ENCODE data around the gene HNRNPA1L2. TPM values are rescaled to one million over a fixed set of nuclear protein-coding genes. Genes with fewer than 3 reads are reported as not detected.
"Not testable (repeated sequence)": the region's sequence is repeated elsewhere in the genome, so short reads cannot be mapped to it uniquely, and the experiment has no call there.

Gene HNRNPA1L2
- total and polyA plus RNA-seq, 10 of the 15 experiments (the other 5 are each of a cell fraction or from before 2014, with no cell fraction given): 3.3 to 12.0 (median 7.8) TPM

DNA sequence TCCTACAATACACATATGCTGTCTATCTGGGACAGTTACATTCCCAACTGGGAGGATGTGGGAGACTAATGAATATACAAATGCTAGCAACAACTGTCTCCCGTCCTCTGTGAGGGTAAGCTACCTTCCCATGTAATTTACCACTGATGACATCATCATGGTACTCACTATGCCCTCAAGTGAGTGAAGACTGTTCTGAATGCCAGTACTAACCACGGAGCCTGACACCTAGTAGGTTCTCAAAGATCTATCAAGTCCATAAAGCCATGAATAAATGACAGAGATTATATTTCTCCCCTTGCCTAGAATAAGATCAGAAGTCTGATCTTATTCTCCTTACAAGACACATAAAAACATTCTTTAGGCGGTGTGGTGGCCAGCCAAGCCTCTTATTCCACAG, 49.1 kb upstream of the HNRNPA1L2 start:
- ATAC-seq; H3K4me1 ChIP-seq (ENCODE audit: control insufficient read depth, insufficient read depth, low read length); H4K20me1 ChIP-seq (ENCODE audit: control insufficient read depth, insufficient read depth); H3K27me3 ChIP-seq (replicated peaks in 1 of 2; ENCODE audit: control insufficient read depth in 2 of 2, insufficient read depth in 2 of 2, low read length in 1 of 2); RAD21 ChIA-PET (ENCODE audit: unreplicated experiment); H3K27ac ChIP-seq (ENCODE audit: control insufficient read depth, insufficient read depth); H3K4me2 ChIP-seq (ENCODE audit: control insufficient read depth, insufficient read depth); intact Hi-C loops (cut with micrococcal nuclease; ENCODE audit: unreplicated experiment); H3K79me2 ChIP-seq (ENCODE audit: control insufficient read depth, insufficient read depth, low read length); BruUV-seq (replicated peaks); H3K36me3 ChIP-seq (ENCODE audit: control insufficient read depth in 2 of 2, insufficient read depth in 2 of 2, low read length in 1 of 2); SMC1A ChIA-PET (ENCODE audit: uncharacterized antibody, unreplicated experiment); H3K9me3 ChIP-seq (replicated peaks; ENCODE audit: control insufficient read depth, insufficient read depth, low read length); CTCF ChIA-PET; DNase-seq (ENCODE audit: low read depth, low spot score); H3K4me3 ChIP-seq; H2AFZ ChIP-seq (ENCODE audit: control insufficient read depth, low read depth, low read length); H3K9ac ChIP-seq (ENCODE audit: control insufficient read depth, insufficient read depth, low read length); POLR2A ChIA-PET: not testable (repeated sequence)
- WGBS (ENCODE audit: insufficient coverage, insufficient replicate concordance, low lambda C conversion rate, missing lambda C conversion rate): 43% methylated on average over 3 of the region's 3 CpGs
- in situ Hi-C loops (cut with MboI): loop anchor here (10.0 kb wide), 1 partner anchor 212 kb away; no protein-coding TSS in a partner anchor
- peak; percentile 47 for FAIRE-seq

DNA sequence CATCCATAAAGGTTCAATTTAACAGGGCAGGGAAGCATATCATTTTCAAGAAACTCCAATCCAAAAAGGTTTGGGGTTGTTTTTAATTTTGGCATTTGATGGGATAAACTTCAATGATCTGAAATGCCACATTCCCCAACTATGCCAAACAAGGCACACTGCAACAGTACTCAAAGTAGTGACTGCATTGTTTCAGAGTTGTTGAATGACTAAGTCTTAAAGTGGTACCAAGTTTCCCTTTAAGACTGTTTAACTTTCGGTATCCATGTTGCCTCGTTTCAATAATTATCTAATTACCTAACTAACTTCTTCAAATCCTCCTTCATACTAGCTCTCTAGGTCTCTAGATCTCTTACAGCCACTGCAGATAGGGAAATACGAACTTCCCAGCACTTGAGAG, 48.4 kb upstream of the HNRNPA1L2 start:
- FAIRE-seq; intact Hi-C loops (cut with micrococcal nuclease; ENCODE audit: unreplicated experiment): not testable (repeated sequence)
- TF ChIP-seq JUNB (IDR thresholded peaks at IDR 0.05): 0 out of 2 replicates have a peak, but pooled peaks have one; percentile 13

GRCh38 chr13:52594295-52594694, 47.9 kb upstream of the HNRNPA1L2 start:
- H3K9ac ChIP-seq (ENCODE audit: control insufficient read depth, insufficient read depth, low read length); CTCF ChIA-PET; RAD21 ChIA-PET (ENCODE audit: unreplicated experiment); H3K4me2 ChIP-seq (ENCODE audit: control insufficient read depth, insufficient read depth); POLR2A ChIA-PET; H3K4me3 ChIP-seq; intact Hi-C loops (cut with micrococcal nuclease; ENCODE audit: unreplicated experiment); H4K20me1 ChIP-seq (ENCODE audit: control insufficient read depth, insufficient read depth); DNase-seq (ENCODE audit: low read depth, low spot score); H2AFZ ChIP-seq (ENCODE audit: control insufficient read depth, low read depth, low read length); H3K27ac ChIP-seq (ENCODE audit: control insufficient read depth, insufficient read depth); H3K27me3 ChIP-seq (replicated peaks in 1 of 2; ENCODE audit: control insufficient read depth in 2 of 2, insufficient read depth in 2 of 2, low read length in 1 of 2); SMC1A ChIA-PET (ENCODE audit: uncharacterized antibody, unreplicated experiment); H3K9me3 ChIP-seq (replicated peaks; ENCODE audit: control insufficient read depth, insufficient read depth, low read length); ATAC-seq; H3K4me1 ChIP-seq (ENCODE audit: control insufficient read depth, insufficient read depth, low read length); FAIRE-seq; H3K36me3 ChIP-seq (ENCODE audit: control insufficient read depth in 2 of 2, insufficient read depth in 2 of 2, low read length in 1 of 2); BruUV-seq (replicated peaks); H3K79me2 ChIP-seq (ENCODE audit: control insufficient read depth, insufficient read depth, low read length): not testable (repeated sequence)
- WGBS (ENCODE audit: insufficient coverage, insufficient replicate concordance, low lambda C conversion rate, missing lambda C conversion rate): 35% methylated on average over 7 of the region's 7 CpGs
- in situ Hi-C loops (cut with MboI): loop anchor here (10.0 kb wide), 1 partner anchor 211 kb away; no protein-coding TSS in a partner anchor

More for the DNA sequence above, 48.4 kb upstream of the HNRNPA1L2 start:
- BruUV-seq (replicated peaks); H2AFZ ChIP-seq (ENCODE audit: control insufficient read depth, low read depth, low read length); H3K4me2 ChIP-seq (ENCODE audit: control insufficient read depth, insufficient read depth); SMC1A ChIA-PET (ENCODE audit: uncharacterized antibody, unreplicated experiment); CTCF ChIA-PET; H3K27me3 ChIP-seq (replicated peaks in 1 of 2; ENCODE audit: control insufficient read depth in 2 of 2, insufficient read depth in 2 of 2, low read length in 1 of 2); H3K4me3 ChIP-seq; H3K27ac ChIP-seq (ENCODE audit: control insufficient read depth, insufficient read depth); POLR2A ChIA-PET; H3K79me2 ChIP-seq (ENCODE audit: control insufficient read depth, insufficient read depth, low read length); H3K4me1 ChIP-seq (ENCODE audit: control insufficient read depth, insufficient read depth, low read length); DNase-seq (ENCODE audit: low read depth, low spot score); H3K36me3 ChIP-seq (ENCODE audit: control insufficient read depth in 2 of 2, insufficient read depth in 2 of 2, low read length in 1 of 2); H3K9ac ChIP-seq (ENCODE audit: control insufficient read depth, insufficient read depth, low read length); RAD21 ChIA-PET (ENCODE audit: unreplicated experiment); H3K9me3 ChIP-seq (replicated peaks; ENCODE audit: control insufficient read depth, insufficient read depth, low read length); H4K20me1 ChIP-seq (ENCODE audit: control insufficient read depth, insufficient read depth): not testable (repeated sequence)
- in situ Hi-C loops (cut with MboI): loop anchor here (10.0 kb wide), 1 partner anchor 211 kb away; no protein-coding TSS in a partner anchor
- WGBS (ENCODE audit: insufficient coverage, insufficient replicate concordance, low lambda C conversion rate, missing lambda C conversion rate): 0% methylated on average over 3 of the region's 3 CpGs
- peak; percentile 87 for ATAC-seq

All from GM12878 (cell line).